ENCODE data around the gene RPL10. TPM values are rescaled to one million over a fixed set of nuclear protein-coding genes. Genes with fewer than 3 reads are reported as not detected.

RPL10 gene
- total and polyA plus RNA-seq, 2 of the 13 experiments (the other 11 are each of a cell fraction or from before 2014, with no cell fraction given) = 2,381 to 4,713 TPM

- H3K27ac ChIP-seq (ENCODE audit: extremely low read length, insufficient read depth, low read length) = no peak overlapping the region
- H4K20me1 ChIP-seq (ENCODE audit: insufficient read depth, low read length) = no peaks in the 10 kb centered on the region
- no peak overlapping the region for H3K4me2 ChIP-seq (ENCODE audit: low read depth, low read length)
- ChIA-PET POLR2A (no interaction called here), CTCF (ENCODE audit: low intra/inter-chr PET ratio, low total read pairs) (no interaction called here)
- H2AFZ ChIP-seq (ENCODE audit: low read length) = no peak overlapping the region
- peaks cover 11% of the 10 kb centered on the region for H3K4me1 ChIP-seq (ENCODE audit: insufficient read depth, low read length)
- intact Hi-C loops (cut with micrococcal nuclease; ENCODE audit: unreplicated experiment) = no loop called here
- BruUV-seq (replicated peaks) = no TSS peak
- FAIRE-seq = no peak
- WGBS (ENCODE audit: low lambda C conversion rate) = 99% methylated on average over 10 of the region's 18 CpGs
- no peaks in the 10 kb centered on the region for H3K9me3 ChIP-seq (ENCODE audit: low read length)
- peaks cover 14% of the 10 kb centered on the region for H3K79me2 ChIP-seq (ENCODE audit: insufficient read depth, low read length)
- no peak for DNase-seq (ENCODE audit: low spot score)
- TF ChIP-seq ZNF746 (CRISPR knock-in tag; IDR thresholded peaks at IDR 0.05) = no peak
- no peak for TF ChIP-seq ZNF558 (CRISPR knock-in tag; IDR thresholded peaks at IDR 0.05; ENCODE audit: borderline replicate concordance)
- TF ChIP-seq SP4 (CRISPR knock-in tag; IDR thresholded peaks at IDR 0.05) = no peak
- no peak for TF ChIP-seq SP5 (CRISPR knock-in tag; IDR thresholded peaks at IDR 0.05; ENCODE audit: borderline replicate concordance, low read depth)
- no peak for TF ChIP-seq RBFOX2 (IDR thresholded peaks at IDR 0.05; ENCODE audit: low read depth, low read length)
- TF ChIP-seq ZSCAN9 (CRISPR knock-in tag; IDR thresholded peaks at IDR 0.05; ENCODE audit: borderline replicate concordance) = no peak
- no peak for TF ChIP-seq REPIN1 (CRISPR knock-in tag; IDR thresholded peaks at IDR 0.05; ENCODE audit: borderline replicate concordance, low read depth)
- in situ Hi-C loops (cut with HindIII; ENCODE audit: extremely low pct_ligation_motif_present, low pct_unique_long_range_greater_than_20kb) = no loop called here
- no peaks in the 10 kb centered on the region for H3K27me3 ChIP-seq (ENCODE audit: control insufficient read depth in 1 of 2, insufficient read depth in 2 of 2, low read length in 2 of 2)
- H3K4me3 ChIP-seq (replicated peaks in 1 of 3; ENCODE audit: insufficient read depth in 1 of 3, low read depth in 2 of 3, low read length in 3 of 3) = no peak overlapping the region
- peaks cover 0 to 2% of the 10 kb centered on the region in 2 experiments; a peak in 3 of 5 replicates for H3K36me3 ChIP-seq (replicated peaks in 1 of 2; ENCODE audit: control insufficient read depth in 1 of 2, insufficient read depth in 2 of 2, low read length in 2 of 2)
- no peak for ATAC-seq
- no peak overlapping the region for H3K9ac ChIP-seq (ENCODE audit: insufficient read depth, low read depth, low read length)
These were observed 41.7 kb downstream of the RPL10 start for GRCh38 chrX:154439841-154440240.

- Histone ChIP-seq H3K36me3 (replicated peaks in 1 of 2; ENCODE audit: control insufficient read depth in 1 of 2, insufficient read depth in 2 of 2, low read length in 2 of 2) (peaks cover 0 to 2% of the 10 kb centered on the region in 2 experiments; a peak in 3 of 5 replicates), H3K27ac (ENCODE audit: extremely low read length, insufficient read depth, low read length) (no peak overlapping the region), H3K4me2 (ENCODE audit: low read depth, low read length) (no peak overlapping the region), H3K9me3 (ENCODE audit: low read length) (no peaks in the 10 kb centered on the region), H3K4me1 (ENCODE audit: insufficient read depth, low read length) (peaks cover 19% of the 10 kb centered on the region), H3K27me3 (ENCODE audit: control insufficient read depth in 1 of 2, insufficient read depth in 2 of 2, low read length in 2 of 2) (no peaks in the 10 kb centered on the region), H2AFZ (ENCODE audit: low read length) (no peak overlapping the region), H3K4me3 (replicated peaks in 1 of 3; ENCODE audit: insufficient read depth in 1 of 3, low read depth in 2 of 3, low read length in 3 of 3) (no peak overlapping the region), H4K20me1 (ENCODE audit: insufficient read depth, low read length) (no peaks in the 10 kb centered on the region), H3K79me2 (ENCODE audit: insufficient read depth, low read length) (peaks cover 16% of the 10 kb centered on the region), H3K9ac (ENCODE audit: insufficient read depth, low read depth, low read length) (no peak overlapping the region)
- WGBS (ENCODE audit: low lambda C conversion rate) = 97% methylated on average over 6 of the region's 17 CpGs
- TF ChIP-seq, protein P1, sequence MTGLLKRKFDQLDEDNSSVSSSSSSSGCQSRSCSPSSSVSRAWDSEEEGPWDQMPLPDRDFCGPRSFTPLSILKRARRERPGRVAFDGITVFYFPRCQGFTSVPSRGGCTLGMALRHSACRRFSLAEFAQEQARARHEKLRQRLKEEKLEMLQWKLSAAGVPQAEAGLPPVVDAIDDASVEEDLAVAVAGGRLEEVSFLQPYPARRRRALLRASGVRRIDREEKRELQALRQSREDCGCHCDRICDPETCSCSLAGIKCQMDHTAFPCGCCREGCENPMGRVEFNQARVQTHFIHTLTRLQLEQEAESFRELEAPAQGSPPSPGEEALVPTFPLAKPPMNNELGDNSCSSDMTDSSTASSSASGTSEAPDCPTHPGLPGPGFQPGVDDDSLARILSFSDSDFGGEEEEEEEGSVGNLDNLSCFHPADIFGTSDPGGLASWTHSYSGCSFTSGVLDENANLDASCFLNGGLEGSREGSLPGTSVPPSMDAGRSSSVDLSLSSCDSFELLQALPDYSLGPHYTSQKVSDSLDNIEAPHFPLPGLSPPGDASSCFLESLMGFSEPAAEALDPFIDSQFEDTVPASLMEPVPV (CRISPR knock-in tag; IDR thresholded peaks at IDR 0.05) = no peak
- peak; percentile 48; the same call in 1 of the 2 replicates for TF ChIP-seq ATF7 (IDR thresholded peaks at IDR 0.05)
- no peak for TF ChIP-seq ATF7 (CRISPR knock-in tag; IDR thresholded peaks at IDR 0.05)
- DNase-seq (ENCODE audit: low spot score) (no peak), FAIRE-seq (no peak), ATAC-seq (no peak)
- BruUV-seq (replicated peaks) = no TSS peak
- POLR2A ChIA-PET = no interaction called here
- intact Hi-C loops (cut with micrococcal nuclease; ENCODE audit: unreplicated experiment) = no loop called here
- CTCF ChIA-PET (ENCODE audit: low intra/inter-chr PET ratio, low total read pairs) = no interaction called here
- in situ Hi-C loops (cut with HindIII; ENCODE audit: extremely low pct_ligation_motif_present, low pct_unique_long_range_greater_than_20kb) = no loop called here
These were observed 42.6 kb downstream of the RPL10 start for GRCh38 chrX:154440623-154441357.

Measured in HepG2 (cell line).